GM18951 (cell line): ENCODE results near the gene SPTBN1.
A peak's percentile ranks its signal among the peaks of the same experiment; 100 is the strongest.

Experiments used
- POLR2A ChIP-seq: IDR thresholded peaks from 4 replicates; pipeline ENCODE4 v1.6.1; 2011; ENCODE audit warnings: mild to moderate bottlenecking; ENCODE audit not compliant: insufficient read length, insufficient read depth; ENCODE audit errors: extremely low read depth
- in situ Hi-C: fragments of 300-500 bp; cut with MboI; formaldehyde crosslinking; loops from one replicate; pipeline ENCODE4 v1.12.0; 2022; ENCODE audit warnings: low sequenced_read_pairs, mixed read lengths, inconsistent platforms; ENCODE audit not compliant: unreplicated experiment

The SPTBN1 gene

DNA sequence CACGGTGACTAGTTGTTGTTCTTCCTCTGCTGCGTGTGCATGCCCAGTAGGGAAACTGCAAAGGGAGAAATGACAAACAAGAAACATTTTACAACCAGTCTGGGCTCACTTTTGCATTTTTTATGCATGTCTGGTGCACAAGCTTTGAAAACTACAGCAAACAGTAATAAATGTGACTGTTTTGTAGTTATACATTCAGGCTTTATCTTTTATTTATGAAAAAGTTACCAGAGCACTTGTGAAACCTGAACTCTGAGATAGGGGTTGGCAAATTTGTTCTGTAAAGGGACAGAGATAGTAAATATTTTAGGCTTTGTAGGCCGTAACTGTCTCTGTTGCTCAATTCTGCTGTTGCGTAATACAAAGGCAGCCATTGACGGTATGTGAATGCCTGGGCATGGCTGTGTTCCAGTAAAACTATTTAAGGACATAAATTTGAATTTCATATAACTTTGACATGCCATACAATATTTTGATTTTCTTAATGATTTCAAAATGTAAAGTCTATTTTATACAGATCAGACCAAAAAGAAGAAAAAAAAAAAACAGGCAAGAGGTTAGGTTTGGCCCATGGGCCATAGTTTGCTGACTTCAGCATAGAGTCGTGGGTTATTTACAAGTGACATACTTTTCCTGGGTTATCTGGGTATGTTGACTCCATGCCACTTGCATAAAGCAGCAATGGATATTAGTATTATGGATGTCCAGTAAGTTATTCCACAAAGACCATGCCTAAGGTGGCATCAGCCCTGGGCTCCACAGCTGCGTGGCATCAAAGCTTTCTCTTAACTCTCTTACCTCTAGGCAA lies 213.8 kb downstream of the SPTBN1 start:
- in situ Hi-C loops = no loop called here
- no peak for TF ChIP-seq POLR2A

DNA sequence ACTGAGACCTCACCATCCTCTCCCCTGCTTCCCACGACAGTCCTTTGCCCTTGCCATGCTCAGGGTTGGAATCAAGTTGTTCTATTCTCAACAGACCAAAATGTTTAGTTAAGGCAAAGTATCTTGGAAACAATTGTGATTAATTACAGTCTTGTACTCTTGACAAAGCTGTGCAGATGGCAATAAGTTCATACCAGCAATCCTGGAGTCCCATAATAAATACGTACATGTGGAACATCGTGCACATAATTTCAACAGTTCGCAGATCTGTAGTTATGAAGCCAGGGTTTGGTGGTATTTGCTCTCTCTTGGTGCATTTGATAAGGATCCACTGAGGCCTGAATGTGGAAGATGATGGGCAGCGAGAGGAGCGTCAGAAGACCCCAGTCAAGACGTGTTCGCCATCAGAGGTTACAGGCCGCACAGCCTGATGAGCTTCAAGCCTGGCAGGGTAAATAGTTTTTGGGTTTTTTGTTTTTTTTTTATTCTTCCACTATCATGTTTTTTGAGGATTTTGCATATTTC lies 214.4 kb downstream of the SPTBN1 start:
- no peak for TF ChIP-seq POLR2A
- in situ Hi-C loops = no loop called here

DNA sequence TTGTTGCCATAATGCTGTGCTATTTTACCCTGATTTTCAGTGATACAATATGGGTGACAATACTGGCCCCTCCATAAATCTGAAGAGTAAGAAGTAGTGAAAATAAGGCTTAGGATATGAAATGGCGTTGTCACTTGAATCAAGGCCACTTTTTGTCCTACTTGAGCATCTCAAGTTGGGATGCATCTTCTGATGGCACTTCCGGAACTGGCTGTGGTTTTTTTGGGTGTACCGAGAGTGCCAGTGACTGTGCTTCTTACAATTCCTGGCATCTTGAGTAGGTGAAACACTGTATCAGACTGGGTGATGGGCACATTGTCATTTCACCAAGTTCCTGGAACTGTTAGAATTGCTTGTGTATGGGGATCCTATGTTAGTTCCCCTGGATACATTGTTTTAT lies 214.9 kb downstream of the SPTBN1 start:
- in situ Hi-C loops = no loop called here
- no peak for TF ChIP-seq POLR2A

DNA sequence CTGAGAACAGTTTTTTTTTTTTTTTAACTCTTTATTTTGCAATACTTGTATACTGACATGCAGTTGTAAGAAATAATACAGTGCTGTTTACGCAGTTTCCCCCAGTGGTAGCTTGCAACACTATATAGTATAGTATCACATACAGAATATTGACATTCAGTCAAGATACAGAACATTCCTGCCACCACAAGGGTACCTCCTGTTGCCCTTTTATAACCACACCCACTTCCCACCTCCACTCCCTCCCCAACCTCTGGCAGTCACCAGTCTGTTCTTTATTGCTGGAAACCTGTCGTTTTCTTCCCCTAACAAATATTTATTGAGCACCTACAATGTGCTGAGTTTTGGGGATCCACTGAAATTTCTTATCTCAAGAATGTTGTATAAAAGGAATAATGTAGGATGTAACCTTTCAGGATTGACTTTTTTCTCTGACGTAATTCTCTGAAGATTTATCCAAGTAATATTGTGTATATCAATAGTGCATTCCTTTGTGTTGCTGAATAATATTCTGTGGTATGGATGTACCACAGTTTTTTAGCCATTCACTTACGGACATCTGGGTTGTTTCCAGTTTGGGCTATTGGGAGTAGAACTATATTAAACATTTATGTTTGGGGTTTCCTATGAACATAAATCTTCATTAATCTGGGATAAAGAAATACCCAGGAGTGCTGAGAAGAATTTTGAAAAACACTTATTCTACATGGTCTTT lies 215.9 kb downstream of the SPTBN1 start:
- TF ChIP-seq POLR2A = no peak
- in situ Hi-C loops = no loop called here

DNA sequence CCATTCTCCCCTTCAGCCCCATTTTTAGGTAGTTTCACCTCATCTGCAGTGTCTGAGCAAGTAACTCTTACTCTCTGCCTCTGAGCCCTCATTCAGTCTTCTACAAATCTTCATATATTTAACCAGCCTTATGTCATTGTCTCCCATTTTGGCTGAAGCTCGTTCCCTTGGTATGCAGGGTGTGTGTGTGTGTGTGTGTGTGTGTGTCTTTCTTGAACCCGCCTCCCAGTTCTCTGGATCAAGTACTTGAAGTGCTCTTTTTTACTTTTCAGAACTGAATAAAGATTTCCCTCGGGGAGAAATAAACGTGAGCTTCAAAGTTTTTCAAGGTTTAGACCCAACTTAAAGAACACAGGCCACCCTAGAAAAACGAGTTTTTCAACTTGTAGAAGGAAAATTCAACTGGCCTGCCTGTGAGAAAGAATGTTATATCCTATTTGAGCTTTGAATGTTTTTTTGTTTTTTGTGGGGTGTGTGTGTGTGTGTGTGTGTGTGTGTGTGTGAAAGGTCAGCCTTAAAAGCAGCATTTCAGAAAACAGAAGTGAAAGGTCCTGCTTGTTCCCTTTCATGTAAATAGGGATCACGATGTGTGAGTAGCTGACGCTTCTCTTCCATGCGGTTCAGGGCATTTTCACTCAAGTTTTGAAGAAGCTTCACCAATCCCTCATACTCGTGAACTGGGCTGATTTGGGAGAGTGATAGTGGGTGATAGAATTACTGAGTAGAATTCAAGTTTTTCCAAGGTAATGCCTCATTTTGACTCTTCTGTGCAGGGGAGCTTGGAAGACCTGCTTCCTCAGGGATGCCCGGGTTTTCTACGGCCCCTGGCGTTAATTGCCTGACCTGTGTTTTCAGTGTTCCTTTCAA lies 216.7 kb downstream of the SPTBN1 start:
- in situ Hi-C loops = no loop called here

DNA sequence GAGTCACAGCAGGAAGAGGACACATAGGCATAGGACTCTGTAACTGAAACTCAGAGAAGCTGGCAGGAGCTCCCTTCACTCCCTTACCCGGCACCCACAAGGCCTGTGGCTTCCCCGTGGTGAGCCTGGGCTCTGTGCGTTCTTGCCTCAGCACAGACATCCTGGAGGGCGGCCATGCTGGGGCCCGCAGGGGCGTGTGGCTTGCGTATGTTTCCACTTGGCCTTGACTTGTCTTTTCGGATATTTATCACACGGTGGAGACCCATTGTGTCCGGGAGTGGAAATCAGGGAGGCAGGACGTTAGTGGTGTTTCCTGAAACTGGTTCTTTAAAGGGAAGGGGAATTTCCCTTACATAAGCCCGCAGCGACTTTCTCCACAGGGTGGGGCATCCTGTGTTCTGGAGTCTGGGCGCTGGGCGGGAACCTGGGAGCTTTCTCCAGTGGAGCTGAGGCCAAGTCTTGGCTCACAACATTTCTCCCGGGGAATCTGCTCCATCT lies 217.4 kb downstream of the SPTBN1 start:
- in situ Hi-C loops = no loop called here
- peak; percentile 28 for TF ChIP-seq POLR2A

More for the DNA sequence above, 216.7 kb downstream of the SPTBN1 start:
- TF ChIP-seq POLR2A = no peak

DNA sequence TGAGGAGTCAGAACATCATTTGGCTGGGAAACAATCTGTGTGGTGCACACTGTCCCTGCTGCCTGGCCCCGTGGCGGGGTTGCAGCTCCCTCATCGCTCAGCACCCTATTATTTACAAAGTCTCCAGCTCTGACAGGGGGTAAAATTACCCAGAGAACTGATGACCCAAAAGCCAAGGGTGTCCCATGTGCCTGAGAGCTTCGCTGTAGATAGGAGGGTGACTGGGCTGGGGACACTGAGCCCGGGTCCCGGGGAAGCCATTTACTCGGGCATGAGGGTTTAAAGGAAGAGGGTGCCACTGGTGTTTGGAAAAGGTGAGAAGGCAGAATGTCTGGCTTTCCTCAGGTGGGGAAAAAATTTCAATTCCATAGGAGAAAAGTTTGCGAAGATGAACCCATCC lies 219.2 kb downstream of the SPTBN1 start:
- no peak for TF ChIP-seq POLR2A
- in situ Hi-C loops = no loop called here

DNA sequence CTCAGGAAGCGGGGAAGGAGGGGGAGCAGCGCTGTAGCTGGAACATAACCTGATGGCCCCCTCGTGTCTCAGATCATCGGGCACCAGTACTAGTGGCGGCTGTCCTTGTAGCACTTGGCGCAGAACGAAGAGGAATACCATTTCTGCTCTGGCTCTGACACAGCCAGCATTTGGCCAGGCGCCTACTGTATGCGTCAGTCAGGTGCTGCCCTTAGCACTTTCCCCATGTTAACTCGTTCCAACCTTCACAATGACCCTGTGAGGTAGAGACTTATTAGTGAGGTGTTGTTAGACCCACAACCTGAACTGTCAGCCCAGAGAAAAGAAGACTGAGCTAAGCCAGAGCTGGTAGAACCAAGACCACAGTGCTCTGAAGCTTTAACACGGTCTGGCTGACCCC lies 219.6 kb downstream of the SPTBN1 start:
- no peak for TF ChIP-seq POLR2A
- in situ Hi-C loops = no loop called here

DNA sequence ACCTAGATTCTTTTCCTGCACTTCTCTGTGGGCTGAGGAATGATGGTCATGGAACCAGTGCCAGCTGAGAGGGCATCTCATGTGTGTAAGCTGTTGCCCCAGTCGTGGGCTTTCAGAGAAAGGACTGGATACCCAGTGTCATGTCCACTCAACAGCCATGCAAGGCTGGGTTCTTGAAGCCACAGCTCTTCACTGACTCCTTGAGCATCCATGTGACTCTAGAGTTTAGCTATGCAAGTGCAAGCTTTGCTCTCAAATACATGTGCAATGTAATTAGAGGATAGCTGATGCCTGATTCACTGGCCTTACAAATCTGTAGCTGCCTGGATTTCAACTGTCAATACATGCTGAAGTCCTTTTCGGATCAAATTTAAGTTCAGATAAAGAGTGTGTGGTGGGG lies 220.5 kb downstream of the SPTBN1 start:
- no peak for TF ChIP-seq POLR2A
- in situ Hi-C loops = no loop called here

DNA sequence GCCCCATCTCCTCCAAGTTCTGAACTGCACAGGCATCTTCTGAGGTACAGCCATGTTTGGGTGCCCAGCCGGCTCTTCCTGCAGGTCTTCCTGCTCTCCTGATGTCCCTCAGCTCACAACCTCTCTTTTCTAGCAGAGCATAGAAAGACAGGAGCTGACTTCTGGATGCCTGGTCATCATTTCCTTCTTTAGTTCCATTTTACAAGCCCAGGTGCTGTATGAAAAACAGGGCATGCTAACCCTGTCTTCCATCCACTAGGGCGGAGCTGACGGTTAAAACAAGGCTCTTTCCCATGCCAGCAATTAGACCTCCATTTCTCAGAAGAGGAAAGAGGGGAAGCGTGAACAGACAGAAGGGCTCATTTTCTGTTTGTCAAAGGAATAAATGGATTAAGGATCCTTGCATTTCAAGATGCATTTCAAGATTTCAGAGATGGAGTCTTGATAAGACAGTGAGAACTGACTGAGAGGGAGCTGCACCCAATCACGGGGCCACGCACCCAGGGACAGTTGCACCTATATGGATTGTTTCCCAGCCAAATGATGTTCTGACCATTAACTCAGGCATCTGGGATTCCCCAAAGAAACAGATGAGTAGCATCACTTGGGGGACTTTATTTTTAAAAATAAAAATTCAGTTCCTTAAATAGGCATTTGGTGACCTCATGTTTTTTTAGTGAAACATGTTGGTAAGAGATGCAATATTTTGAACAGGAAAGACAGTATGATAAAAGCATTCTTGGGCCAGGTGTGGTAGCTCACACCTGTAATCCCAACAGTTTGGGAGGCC lies 221.5 kb downstream of the SPTBN1 start:
- TF ChIP-seq POLR2A = no peak
- in situ Hi-C loops = no loop called here

DNA sequence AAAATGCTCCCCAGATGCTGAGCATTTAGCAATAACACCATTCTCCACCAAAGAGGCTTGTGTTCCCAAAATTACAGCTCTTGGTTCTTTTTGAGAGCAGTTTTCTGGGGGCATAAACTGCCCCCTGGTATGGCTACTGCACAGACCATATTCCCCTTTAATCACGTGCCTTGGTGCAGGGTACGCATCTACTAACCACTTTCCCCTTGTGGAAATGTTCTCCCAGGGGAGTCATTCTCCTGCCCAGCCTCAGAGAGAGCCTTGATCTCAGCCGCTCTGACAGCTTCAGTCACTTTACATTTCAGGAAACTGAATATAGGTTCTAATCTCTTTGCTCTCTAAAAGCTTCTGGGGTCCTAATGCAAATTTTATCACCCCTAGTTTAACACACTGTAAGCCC lies 222.6 kb downstream of the SPTBN1 start:
- TF ChIP-seq POLR2A = no peak
- in situ Hi-C loops = no loop called here

DNA sequence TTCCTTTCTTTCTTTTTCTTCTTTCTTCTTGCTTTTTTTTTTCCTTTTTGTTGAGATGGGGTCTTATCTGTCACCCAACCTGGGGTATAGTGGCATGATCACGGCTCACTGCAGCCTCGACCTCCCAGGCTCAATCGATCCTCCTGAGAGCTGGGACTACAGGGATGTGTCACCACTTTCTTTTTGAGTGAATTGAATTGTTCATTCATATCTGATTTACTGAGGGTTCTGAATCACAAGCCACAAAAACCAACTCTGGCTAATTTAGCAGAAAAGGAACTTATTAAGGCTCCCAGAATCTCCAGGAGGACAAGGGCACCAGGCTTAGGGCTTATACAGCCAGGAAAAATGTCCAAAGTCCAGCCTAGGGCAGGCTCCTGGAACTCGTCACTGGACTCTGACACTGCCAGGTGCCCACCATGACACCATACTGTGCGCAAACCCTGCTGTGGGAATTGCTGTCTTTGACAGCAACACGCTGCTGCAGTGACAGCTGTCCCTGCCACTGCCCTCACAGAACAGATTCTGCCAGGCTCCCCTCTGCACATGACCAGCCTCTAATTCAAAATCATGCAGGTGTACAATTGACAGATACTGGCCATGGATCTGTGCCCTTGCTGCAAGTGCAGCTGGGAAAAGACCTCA lies 224.4 kb downstream of the SPTBN1 start:
- no peak for TF ChIP-seq POLR2A
- in situ Hi-C loops = no loop called here
